H1 (cell line): Measurements from ENCODE around the gene LOXL1. TPM values are rescaled to one million over a fixed set of nuclear protein-coding genes. Genes with fewer than 3 reads are reported as not detected.
A peak's percentile ranks its signal among the peaks of the same experiment; 100 is the strongest.

Experiments used
- CTCF ChIA-PET: fragments of 300-600 bp; sonication (Branson Sonifier 250); formaldehyde crosslinking; loops from one replicate; lab custom pipeline; 2021; ENCODE audit not compliant: partially characterized antibody; lab: Charles Lee
- POLR2A ChIA-PET: fragments of 300-600 bp; sonication (Branson Sonifier 250); formaldehyde crosslinking; loops from one replicate; lab custom pipeline; 2021; ENCODE audit warnings: inconsistent platforms; ENCODE audit not compliant: partially characterized antibody; lab: Charles Lee
- DNase-seq, 2 experiments: peaks; one replicate each; pipeline versions ENCODE4 v3.0.0 to v3.0.0-alpha.2; 2010 to 2022; ENCODE audit warnings: low spot score in 2 of 2, low read depth in 1 of 2, mixed read lengths in 1 of 2
- FAIRE-seq: peaks from 2 replicates; lab custom pipeline; 2011; peaks lifted over from hg19 to GRCh38; lab: Jason Lieb, UNC
- H2AFZ ChIP-seq: 2 replicates; pipeline ENCODE4 v1.8.1; 2012; ENCODE audit warnings: low read length, inconsistent platforms
- H2AK5ac ChIP-seq: 2 replicates; pipeline ENCODE4 v1.6.1; 2013; ENCODE audit warnings: low read depth, low read length
- H2BK120ac ChIP-seq: replicated peaks from 2 replicates; pipeline ENCODE3; 2013; ENCODE audit warnings: low read depth, low read length, inconsistent platforms
- H2BK12ac ChIP-seq: 2 replicates; pipeline ENCODE4 v1.6.1; 2013; ENCODE audit warnings: low read depth, low read length
- H2BK15ac ChIP-seq: 2 replicates; pipeline ENCODE4 v1.6.1; 2013; ENCODE audit warnings: low read length
- H2BK20ac ChIP-seq: 2 replicates; pipeline ENCODE4 v1.6.1; 2013; ENCODE audit warnings: low read length
- H2BK5ac ChIP-seq: 2 replicates; pipeline ENCODE4 v1.6.1; 2013; ENCODE audit warnings: low read depth, low read length
- H3K14ac ChIP-seq: 2 replicates; pipeline ENCODE4 v1.6.1; 2013; ENCODE audit warnings: inconsistent platforms; ENCODE audit not compliant: insufficient read length
- H3K18ac ChIP-seq: 2 replicates; pipeline ENCODE4 v1.6.1; 2013; ENCODE audit warnings: low read length; ENCODE audit errors: extremely low read depth
- H3K23ac ChIP-seq: 2 replicates; pipeline ENCODE4 v1.6.1; 2013; ENCODE audit warnings: inconsistent platforms; ENCODE audit not compliant: insufficient read length
- H3K23me2 ChIP-seq: 2 replicates; pipeline ENCODE4 v1.6.1; 2013; ENCODE audit warnings: low read depth, low read length
- H3K27ac ChIP-seq: 2 replicates; pipeline ENCODE4 v1.6.1; 2011; ENCODE audit warnings: low read depth, low read length, inconsistent platforms
- H3K27me3 ChIP-seq, 4 experiments: replicated peaks in 1 of 4; 1 replicate in 1 of 4; 2 replicates in 3 of 4; pipeline versions ENCODE4 v1.6.1 to v1.8.1; 2011 to 2013; ENCODE audit warnings: low read length in 3 of 4, mild to moderate bottlenecking in 3 of 4, inconsistent platforms in 2 of 4, mixed read lengths in 2 of 4, moderate library complexity in 1 of 4; ENCODE audit not compliant: control insufficient read depth in 3 of 4, insufficient read depth in 3 of 4; ENCODE audit errors: extremely low read depth in 1 of 4
- H3K36me3 ChIP-seq, 4 experiments: 2 replicates each; pipeline versions ENCODE4 v1.6.1 to v1.8.1; 2011 to 2013; ENCODE audit warnings: mild to moderate bottlenecking in 4 of 4, low read length in 3 of 4, moderate library complexity in 2 of 4, control low read depth in 1 of 4, inconsistent platforms in 1 of 4; ENCODE audit not compliant: insufficient read depth in 4 of 4, control insufficient read depth in 2 of 4
- H3K4ac ChIP-seq: replicated peaks from 2 replicates; pipeline ENCODE3; 2013; ENCODE audit warnings: low read length, low read depth, mixed read lengths, inconsistent platforms; ENCODE audit not compliant: insufficient read length
- H3K4me1 ChIP-seq, 4 experiments: replicated peaks in 1 of 4; 1 replicate in 1 of 4; 2 replicates in 3 of 4; pipeline versions ENCODE4 v1.6.1 to v1.8.1; 2011 to 2013; ENCODE audit warnings: low read length in 3 of 4, inconsistent platforms in 2 of 4, mixed read lengths in 1 of 4; ENCODE audit not compliant: insufficient read depth in 4 of 4, control insufficient read depth in 3 of 4
- H3K4me2 ChIP-seq, 2 experiments: 2 replicates each; pipeline versions ENCODE4 v1.6.1 to v1.8.1; 2011 to 2013; ENCODE audit warnings: low read depth in 2 of 2, low read length in 2 of 2, control low read depth in 1 of 2, inconsistent platforms in 1 of 2, mild to moderate bottlenecking in 1 of 2; ENCODE audit not compliant: insufficient read depth in 1 of 2
- H3K4me3 ChIP-seq, 4 experiments: fragments of 200-600, 300-600 bp in 1 of 4; sonication (generic), shearing (Covaris generic), sonication (Bioruptor Twin) in 1 of 4; 2 replicates each; pipeline versions ENCODE4 v1.5.1 to v1.8.1; 2011 to 2016; ENCODE audit warnings: low read length in 4 of 4, low read depth in 3 of 4, control low read depth in 2 of 4, inconsistent platforms in 2 of 4, mild to moderate bottlenecking in 2 of 4, mixed read lengths in 1 of 4, moderate library complexity in 1 of 4; ENCODE audit not compliant: insufficient read depth in 2 of 4; ENCODE audit errors: extremely low read depth in 1 of 4
- H3K56ac ChIP-seq: replicated peaks from 2 replicates; pipeline ENCODE3; 2013; ENCODE audit warnings: low read depth, mild to moderate bottlenecking, mixed read lengths, low read length, inconsistent platforms; ENCODE audit not compliant: insufficient read length
- H3K79me1 ChIP-seq: 2 replicates; pipeline ENCODE4 v1.6.1; 2013; ENCODE audit warnings: low read depth, low read length, control low read depth
- H3K79me2 ChIP-seq, 2 experiments: 2 replicates each; pipeline versions ENCODE4 v1.6.1 to v1.8.1; 2012 to 2013; ENCODE audit warnings: low read length in 2 of 2, mild to moderate bottlenecking in 2 of 2, inconsistent platforms in 1 of 2; ENCODE audit not compliant: insufficient read depth in 2 of 2, control insufficient read depth in 1 of 2
- H3K9ac ChIP-seq, 4 experiments: replicated peaks in 1 of 4; 1 replicate in 1 of 4; 2 replicates in 3 of 4; pipeline versions ENCODE4 v1.6.1 to v1.8.1; 2011 to 2013; ENCODE audit warnings: low read depth in 3 of 4, low read length in 3 of 4, control low read depth in 2 of 4, mild to moderate bottlenecking in 2 of 4, moderate library complexity in 2 of 4, inconsistent platforms in 1 of 4; ENCODE audit errors: extremely low read depth in 1 of 4
- H3K9me3 ChIP-seq, 2 experiments: 2 replicates each; pipeline versions ENCODE4 v1.6.1 to v1.8.1; 2012 to 2013; ENCODE audit warnings: mild to moderate bottlenecking in 2 of 2, moderate library complexity in 2 of 2, control low read depth in 1 of 2, inconsistent platforms in 1 of 2, low read depth in 1 of 2, low read length in 1 of 2, mixed read lengths in 1 of 2; ENCODE audit not compliant: insufficient read depth in 2 of 2
- H4K20me1 ChIP-seq, 2 experiments: replicated peaks in 1 of 2; 2 replicates each; pipeline versions ENCODE3 to v1.8.1; 2011 to 2013; ENCODE audit warnings: inconsistent platforms in 2 of 2, low read length in 2 of 2, mild to moderate bottlenecking in 1 of 2; ENCODE audit not compliant: insufficient read depth in 2 of 2, control insufficient read depth in 1 of 2
- H4K5ac ChIP-seq: 2 replicates; pipeline ENCODE4 v1.6.1; 2013; ENCODE audit warnings: low read length, low read depth, mixed read lengths, inconsistent platforms; ENCODE audit not compliant: insufficient read length
- H4K8ac ChIP-seq: 2 replicates; pipeline ENCODE4 v1.8.0; 2013; ENCODE audit warnings: mild to moderate bottlenecking, moderate library complexity, low read length, inconsistent platforms; ENCODE audit not compliant: insufficient read depth; ENCODE audit errors: extremely low read depth
- H4K91ac ChIP-seq: replicated peaks from 2 replicates; pipeline ENCODE3; 2013; ENCODE audit warnings: low read length, mixed read lengths, inconsistent platforms; ENCODE audit not compliant: insufficient read length
- CHD1 ChIP-seq: IDR thresholded peaks from 2 replicates; pipeline ENCODE4 v1.6.1; 2012; ENCODE audit warnings: low read depth, low read length, improper control_type of control experiment
- E2F6 ChIP-seq: IDR thresholded peaks from 2 replicates; pipeline ENCODE4 v1.6.1; 2012; ENCODE audit warnings: inconsistent platforms
- NANOG ChIP-seq: IDR thresholded peaks from 2 replicates; pipeline ENCODE4 v1.6.1; 2011; ENCODE audit warnings: low read length, low read depth, mild to moderate bottlenecking, inconsistent platforms; ENCODE audit not compliant: insufficient read depth, poor library complexity, severe bottlenecking
- RAD21 ChIP-seq, 2 experiments: IDR thresholded peaks in 1 of 2; conservative IDR thresholded peaks in 1 of 2; 2 replicates each; pipeline ENCODE4 v1.6.1; 2011; ENCODE audit warnings: low read depth in 2 of 2, low read length in 2 of 2, improper control_type of control experiment in 1 of 2, inconsistent platforms in 1 of 2, mild to moderate bottlenecking in 1 of 2, moderate library complexity in 1 of 2
- RNF2 ChIP-seq: fragments of 200-900, 300-1000 bp; sonication (generic); IDR thresholded peaks from 2 replicates; pipeline ENCODE4 v1.7.1; 2016; ENCODE audit warnings: borderline replicate concordance, low read depth, mild to moderate bottlenecking, antibody characterized with exemption, low read length; ENCODE audit not compliant: poor library complexity, severe bottlenecking; ENCODE audit errors: missing control alignments
- RXRA ChIP-seq: IDR thresholded peaks from 2 replicates; pipeline ENCODE4 v1.6.1; 2011; ENCODE audit warnings: low read depth, mild to moderate bottlenecking, low read length, moderate library complexity; ENCODE audit not compliant: insufficient read depth
- TAF1 ChIP-seq: IDR thresholded peaks from 2 replicates; pipeline ENCODE4 v1.6.1; 2011; ENCODE audit warnings: mild to moderate bottlenecking, low read depth, low read length
- WGBS, 2 experiments: shearing (Covaris generic) in 1 of 2; methylation state at CpG; one replicate each; pipeline versions ENCODE4 v1.1.6 to v1.1.7; 2013 to 2015; ENCODE audit warnings: low lambda C conversion rate in 2 of 2, mixed read lengths in 2 of 2, inconsistent platforms in 1 of 2, low coverage in 1 of 2, missing lambda C conversion rate in 1 of 2; ENCODE audit not compliant: insufficient replicate concordance in 2 of 2, insufficient coverage in 1 of 2, insufficient read length in 1 of 2; ENCODE audit errors: extremely low coverage in 1 of 2, missing lambda C conversion rate in 1 of 2; 5-methylcytosine and 5-hydroxymethylcytosine counted together
- polyA plus RNA-seq, 7 experiments: library from polyadenylated mRNA; depleted of rRNA in 3 of 7; stranded (reverse) in 5 of 7; unstranded in 2 of 7; fragments of >200 nt in 5 of 7; fragments of 200-250 nt in 2 of 7; gene quantifications; 1 replicate in 5 of 7; 2 replicates in 1 of 7; 4 replicates in 1 of 7; pipeline versions ENCODE4 v1.2.1 to v1.2.3, GENCODE V29; 2011 to 2013; ENCODE audit warnings: missing spikeins in 2 of 7, mixed read lengths in 2 of 7
- total RNA-seq: library from RNA; stranded (reverse); fragmentation: NEBNext Ultra II Directional; extraction: Animal tissue kit (Norgen Biotek cat#: 25700); gene quantifications from 2 replicates; pipeline ENCODE4 v1.2.1, GENCODE V29; 2021

The LOXL1 gene
- total and polyA plus RNA-seq, 2 of the 8 experiments (the other 6 are each of a cell fraction or from before 2014, with no cell fraction given) = 8.1 to 14.4 TPM

- 75% methylated on average over 12 of the region's 13 CpGs; no CpG with 5 or more reads in 1 of the 2 experiments for WGBS, 2 experiments
- peak overlapping the region; percentile 61 for H2BK120ac ChIP-seq
- H3K9ac ChIP-seq = no peak overlapping the region
- H3K4me2 ChIP-seq = peak overlapping the region in 1 of 2 experiments; percentile 7; a peak in 1 of 4 replicates
- no peak overlapping the region for H3K27ac ChIP-seq
- FAIRE-seq = no peak
- H2BK5ac ChIP-seq = peak overlapping the region; percentile 68; the same call in 1 of the 2 replicates
- peak overlapping the region; percentile 31; the same call in 1 of the 2 replicates for H2BK15ac ChIP-seq
- H3K14ac ChIP-seq = no peak overlapping the region
- no peaks in the 10 kb centered on the region for H3K79me1 ChIP-seq
- no peak overlapping the region for H3K4me3 ChIP-seq
- no peaks in the 10 kb centered on the region for H4K20me1 ChIP-seq
- H3K4ac ChIP-seq = no peak overlapping the region
- H3K23me2 ChIP-seq = no peaks in the 10 kb centered on the region
- no peak overlapping the region for H2AFZ ChIP-seq
- peak overlapping the region; percentile 61; the same call in 1 of the 2 replicates for H2BK20ac ChIP-seq
- H3K36me3 ChIP-seq = no peaks in the 10 kb centered on the region
- no peak overlapping the region for H2AK5ac ChIP-seq
- H3K4me1 ChIP-seq = peaks cover 6 to 16% (median 12%) of the 10 kb centered on the region in 4 experiments
- no peaks in the 10 kb centered on the region for H3K27me3 ChIP-seq
- H2BK12ac ChIP-seq = peak overlapping the region; percentile 33; the same call in 1 of the 2 replicates
- ChIA-PET CTCF (interaction anchor here (0.7 to 7.0 kb wide), 26 partner anchors 9 to 460 kb away, joined by 3 to 55 read pairs (median 4); partner anchors contain the start of genes LOXL1 and PML), POLR2A (interaction anchor here (0.8 to 1.3 kb wide), 6 partner anchors 11 to 85 kb away, joined by 3 to 8 read pairs (median 4); partner anchors contain the start of gene PML)
- no peak overlapping the region for H3K23ac ChIP-seq
- no peak for DNase-seq
- peak overlapping the region; percentile 76 for H4K91ac ChIP-seq
- H3K9me3 ChIP-seq = no peaks in the 10 kb centered on the region
- peak overlapping the region; percentile 60 for H4K5ac ChIP-seq
- H4K8ac ChIP-seq = peak overlapping the region; percentile 91; the same call in 1 of the 2 replicates
- H3K79me2 ChIP-seq = no peaks in the 10 kb centered on the region
- no peak overlapping the region for H3K56ac ChIP-seq
- peak overlapping the region; percentile 34; the same call in 1 of the 2 replicates for H3K18ac ChIP-seq
- TF ChIP-seq RAD21 (IDR thresholded peaks at IDR 0.05 in 1 of 2, conservative IDR thresholded peaks at IDR 0.05 in 1 of 2; ENCODE audit: low read depth in 2 of 2, low read length in 2 of 2) (no peak), TAF1 (no peak), RNF2 (no peak), CHD1 (no peak), NANOG (no peak), E2F6 (no peak), RXRA (no peak)
Measured at GRCh38 chr15:73951601-73952000, 25.3 kb downstream of the LOXL1 start.
